Liver (tissue), 9 donors: ENCODE measurements around the gene NPAS1. TPM values are rescaled to one million over a fixed set of nuclear protein-coding genes. Genes with fewer than 3 reads are reported as not detected.

Experiments used
- DNase-seq: peaks from one replicate; pipeline ENCODE4 v3.0.0-alpha.2; 2017; ENCODE audit warnings: low spot score
- H3K27ac ChIP-seq, 2 donors: one replicate each; pipeline ENCODE4 v1.7.0; 2013; ENCODE audit warnings: inconsistent platforms in 2 of 2, low read length in 2 of 2, control low read depth in 1 of 2, low read depth in 1 of 2, mild to moderate bottlenecking in 1 of 2
- H3K27me3 ChIP-seq, 4 donors: one replicate each; pipeline versions ENCODE4 v1.6.1 to v1.7.0; 2013; ENCODE audit warnings: low read length in 3 of 4, inconsistent platforms in 1 of 4, mild to moderate bottlenecking in 1 of 4, moderate library complexity in 1 of 4; ENCODE audit not compliant: control insufficient read depth in 4 of 4, insufficient read depth in 4 of 4
- H3K36me3 ChIP-seq, 4 donors: one replicate each; pipeline versions ENCODE4 v1.6.1 to v1.7.0; 2013; ENCODE audit warnings: low read length in 3 of 4, mild to moderate bottlenecking in 3 of 4, low read depth in 1 of 4, moderate library complexity in 1 of 4; ENCODE audit not compliant: control insufficient read depth in 4 of 4, insufficient read depth in 3 of 4
- H3K4me1 ChIP-seq, 4 donors: one replicate each; pipeline versions ENCODE4 v1.6.1 to v1.7.0; 2013; ENCODE audit warnings: low read length in 3 of 4, mild to moderate bottlenecking in 3 of 4, moderate library complexity in 1 of 4; ENCODE audit not compliant: control insufficient read depth in 4 of 4, insufficient read depth in 4 of 4
- H3K4me3 ChIP-seq, 3 donors: one replicate each; pipeline versions ENCODE4 v1.6.1 to v1.7.0; 2013; ENCODE audit warnings: low read length in 3 of 3, control low read depth in 1 of 3, low read depth in 1 of 3, mild to moderate bottlenecking in 1 of 3
- H3K9ac ChIP-seq, 2 donors: one replicate each; pipeline ENCODE4 v1.7.0; 2013; ENCODE audit warnings: low read length in 2 of 2, mild to moderate bottlenecking in 2 of 2, moderate library complexity in 2 of 2, control low read depth in 1 of 2, low read depth in 1 of 2
- H3K9me3 ChIP-seq, 4 donors: one replicate each; pipeline versions ENCODE4 v1.6.1 to v1.7.0; 2013; ENCODE audit warnings: low read length in 3 of 4; ENCODE audit not compliant: control insufficient read depth in 4 of 4
- EGR1 ChIP-seq, 2 donors: IDR thresholded peaks; 2 replicates each; pipeline ENCODE4 v1.6.1; 2016 to 2018; ENCODE audit warnings: antibody characterized with exemption in 2 of 2, low read depth in 2 of 2
- FOXA1 ChIP-seq: IDR thresholded peaks from 2 replicates; pipeline ENCODE4 v1.6.1; 2016; ENCODE audit warnings: antibody characterized with exemption
- FOXA2 ChIP-seq: IDR thresholded peaks from 2 replicates; pipeline ENCODE4 v1.6.1; 2016; ENCODE audit warnings: antibody characterized with exemption
- GABPA ChIP-seq, 2 donors: IDR thresholded peaks in 1 of 2; conservative IDR thresholded peaks in 1 of 2; 2 replicates each; pipeline ENCODE4 v1.6.1; 2016; ENCODE audit warnings: antibody characterized with exemption in 2 of 2, mild to moderate bottlenecking in 1 of 2, moderate library complexity in 1 of 2
- HNF4A ChIP-seq, 2 donors: conservative IDR thresholded peaks; 2 replicates each; pipeline ENCODE4 v1.6.1; 2016; ENCODE audit warnings: antibody characterized with exemption in 2 of 2, mild to moderate bottlenecking in 2 of 2
- HNF4G ChIP-seq: IDR thresholded peaks from 2 replicates; pipeline ENCODE4 v1.6.1; 2016; ENCODE audit warnings: antibody characterized with exemption
- JUND ChIP-seq, 2 donors: IDR thresholded peaks; 2 replicates each; pipeline ENCODE4 v1.6.1; 2016; ENCODE audit warnings: antibody characterized with exemption in 2 of 2
- NR2F2 ChIP-seq: IDR thresholded peaks from 2 replicates; pipeline ENCODE4 v1.6.1; 2016; ENCODE audit warnings: antibody characterized with exemption
- RAD21 ChIP-seq, 2 donors: IDR thresholded peaks; 2 replicates each; pipeline ENCODE4 v1.6.1; 2016; ENCODE audit warnings: antibody characterized with exemption in 2 of 2, mild to moderate bottlenecking in 2 of 2
- RXRA ChIP-seq, 2 donors: IDR thresholded peaks; 2 replicates each; pipeline ENCODE4 v1.6.1; 2017 to 2018; ENCODE audit warnings: antibody characterized with exemption in 2 of 2, mild to moderate bottlenecking in 1 of 2
- SP1 ChIP-seq: IDR thresholded peaks from 2 replicates; pipeline ENCODE4 v1.6.1; 2018; ENCODE audit warnings: antibody characterized with exemption, mild to moderate bottlenecking
- TAF1 ChIP-seq: conservative IDR thresholded peaks from 2 replicates; pipeline ENCODE4 v1.6.1; 2016; ENCODE audit warnings: antibody characterized with exemption, mild to moderate bottlenecking
- YY1 ChIP-seq: IDR thresholded peaks from 2 replicates; pipeline ENCODE4 v1.6.1; 2016; ENCODE audit warnings: antibody characterized with exemption, mild to moderate bottlenecking
- WGBS: extraction: QIAGEN DNeasy Blood & Tissue Kit; methylation state at CpG from one replicate; pipeline ENCODE4 v1.1.7; 2013; 5-methylcytosine and 5-hydroxymethylcytosine counted together
- polyA plus RNA-seq, 2 donors: library from polyadenylated mRNA; stranded (reverse) in 1 of 2; unstranded in 1 of 2; fragments of 200-250 nt in 1 of 2; fragments of >200 nt in 1 of 2; fragmentation: Nextera tagmentation in 1 of 2; extraction: Ambion mirVana in 1 of 2; gene quantifications; one replicate each; pipeline versions ENCODE4 v1.2.1 to v1.2.3, GENCODE V29; 2013 to 2015
- total RNA-seq, 2 donors: library from RNA; depleted of rRNA; stranded (reverse); fragments of >200 nt; gene quantifications; one replicate each; pipeline ENCODE4 v1.2.3, GENCODE V29; 2014
- TF ChIP-seq, protein P1 (sequence below): IDR thresholded peaks from 2 replicates; pipeline ENCODE4 v1.6.1; 2016; ENCODE audit warnings: antibody characterized with exemption
- TF ChIP-seq, protein P2 (sequence below): IDR thresholded peaks from 2 replicates; pipeline ENCODE4 v1.6.1; 2016; ENCODE audit warnings: antibody characterized with exemption
- TF ChIP-seq, protein P3 (sequence below): IDR thresholded peaks from 2 replicates; pipeline ENCODE4 v1.6.1; 2016; ENCODE audit warnings: antibody characterized with exemption
- TF ChIP-seq, protein P4 (sequence below): IDR thresholded peaks from 2 replicates; pipeline ENCODE4 v1.6.1; 2016; ENCODE audit warnings: antibody characterized with exemption, mild to moderate bottlenecking
- TF ChIP-seq, protein P5 (sequence below): fragments of 150-350 bp; IDR thresholded peaks from 2 replicates; pipeline ENCODE4 v1.5.1; 2017; ENCODE audit warnings: improper control_type of control experiment, low read depth, low read length; ENCODE audit not compliant: missing input control
- donor health status: healthy.
- donor health status: healthy.
- donor health status: healthy.
- donor health status: healthy.
- donor health status: healthy.

The NPAS1 gene
- total and polyA plus RNA-seq, 4 donors = 0.22 TPM; not detected in 3

DNA sequence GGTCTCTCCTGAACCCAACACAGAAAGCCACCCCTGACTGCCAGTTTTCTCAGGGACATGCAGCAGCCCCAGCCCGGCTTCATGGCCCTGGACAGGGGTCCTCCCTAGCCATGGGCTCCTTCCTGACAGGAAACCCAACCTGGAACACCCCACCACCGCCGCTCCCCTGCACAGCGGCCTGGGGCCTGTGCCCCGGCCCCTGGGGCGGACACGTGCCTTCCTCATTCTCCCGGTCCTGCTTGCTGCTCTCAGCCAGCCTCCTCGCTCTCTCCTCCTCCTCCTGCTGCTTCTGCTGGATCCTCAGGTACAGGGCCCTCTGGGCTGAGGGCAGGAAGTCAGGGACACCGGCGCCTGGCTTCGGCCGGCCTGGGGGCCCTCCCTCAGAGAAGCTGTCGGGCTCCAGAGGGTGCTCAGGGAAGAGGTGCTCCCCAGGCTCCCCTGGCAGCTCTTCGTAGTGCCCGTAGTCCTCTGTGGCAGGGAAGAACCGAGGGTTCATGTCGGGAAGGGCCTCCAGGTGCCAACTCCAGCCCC is 49.3 kb downstream of the NPAS1 start:
- H3K9ac ChIP-seq = no peak overlapping the region
- no peaks in the 10 kb centered on the region for H3K4me1 ChIP-seq
- peaks cover 7 to 70% (median 44%) of the 10 kb centered on the region in 4 donors for H3K36me3 ChIP-seq
- no peaks in the 10 kb centered on the region for H3K9me3 ChIP-seq
- TF ChIP-seq, protein P1, sequence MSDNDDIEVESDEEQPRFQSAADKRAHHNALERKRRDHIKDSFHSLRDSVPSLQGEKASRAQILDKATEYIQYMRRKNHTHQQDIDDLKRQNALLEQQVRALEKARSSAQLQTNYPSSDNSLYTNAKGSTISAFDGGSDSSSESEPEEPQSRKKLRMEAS = no peak
- TF ChIP-seq, protein P2, sequence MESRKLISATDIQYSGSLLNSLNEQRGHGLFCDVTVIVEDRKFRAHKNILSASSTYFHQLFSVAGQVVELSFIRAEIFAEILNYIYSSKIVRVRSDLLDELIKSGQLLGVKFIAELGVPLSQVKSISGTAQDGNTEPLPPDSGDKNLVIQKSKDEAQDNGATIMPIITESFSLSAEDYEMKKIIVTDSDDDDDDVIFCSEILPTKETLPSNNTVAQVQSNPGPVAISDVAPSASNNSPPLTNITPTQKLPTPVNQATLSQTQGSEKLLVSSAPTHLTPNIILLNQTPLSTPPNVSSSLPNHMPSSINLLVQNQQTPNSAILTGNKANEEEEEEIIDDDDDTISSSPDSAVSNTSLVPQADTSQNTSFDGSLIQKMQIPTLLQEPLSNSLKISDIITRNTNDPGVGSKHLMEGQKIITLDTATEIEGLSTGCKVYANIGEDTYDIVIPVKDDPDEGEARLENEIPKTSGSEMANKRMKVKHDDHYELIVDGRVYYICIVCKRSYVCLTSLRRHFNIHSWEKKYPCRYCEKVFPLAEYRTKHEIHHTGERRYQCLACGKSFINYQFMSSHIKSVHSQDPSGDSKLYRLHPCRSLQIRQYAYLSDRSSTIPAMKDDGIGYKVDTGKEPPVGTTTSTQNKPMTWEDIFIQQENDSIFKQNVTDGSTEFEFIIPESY = no peak
- TF ChIP-seq TAF1 (no peak), RXRA (IDR thresholded peaks at IDR 0.05) (no peak), JUND (IDR thresholded peaks at IDR 0.05) (no peak), HNF4G (no peak), FOXA2 (no peak), NR2F2 (no peak), RAD21 (IDR thresholded peaks at IDR 0.05) (no peak), YY1 (no peak), SP1 (no peak), EGR1 (IDR thresholded peaks at IDR 0.05; ENCODE audit: low read depth in 2 of 2) (no peak), FOXA1 (no peak), HNF4A (conservative IDR thresholded peaks at IDR 0.05) (no peak)
- TF ChIP-seq, protein P3, sequence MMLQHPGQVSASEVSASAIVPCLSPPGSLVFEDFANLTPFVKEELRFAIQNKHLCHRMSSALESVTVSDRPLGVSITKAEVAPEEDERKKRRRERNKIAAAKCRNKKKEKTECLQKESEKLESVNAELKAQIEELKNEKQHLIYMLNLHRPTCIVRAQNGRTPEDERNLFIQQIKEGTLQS = no peak
- TF ChIP-seq, protein P4, sequence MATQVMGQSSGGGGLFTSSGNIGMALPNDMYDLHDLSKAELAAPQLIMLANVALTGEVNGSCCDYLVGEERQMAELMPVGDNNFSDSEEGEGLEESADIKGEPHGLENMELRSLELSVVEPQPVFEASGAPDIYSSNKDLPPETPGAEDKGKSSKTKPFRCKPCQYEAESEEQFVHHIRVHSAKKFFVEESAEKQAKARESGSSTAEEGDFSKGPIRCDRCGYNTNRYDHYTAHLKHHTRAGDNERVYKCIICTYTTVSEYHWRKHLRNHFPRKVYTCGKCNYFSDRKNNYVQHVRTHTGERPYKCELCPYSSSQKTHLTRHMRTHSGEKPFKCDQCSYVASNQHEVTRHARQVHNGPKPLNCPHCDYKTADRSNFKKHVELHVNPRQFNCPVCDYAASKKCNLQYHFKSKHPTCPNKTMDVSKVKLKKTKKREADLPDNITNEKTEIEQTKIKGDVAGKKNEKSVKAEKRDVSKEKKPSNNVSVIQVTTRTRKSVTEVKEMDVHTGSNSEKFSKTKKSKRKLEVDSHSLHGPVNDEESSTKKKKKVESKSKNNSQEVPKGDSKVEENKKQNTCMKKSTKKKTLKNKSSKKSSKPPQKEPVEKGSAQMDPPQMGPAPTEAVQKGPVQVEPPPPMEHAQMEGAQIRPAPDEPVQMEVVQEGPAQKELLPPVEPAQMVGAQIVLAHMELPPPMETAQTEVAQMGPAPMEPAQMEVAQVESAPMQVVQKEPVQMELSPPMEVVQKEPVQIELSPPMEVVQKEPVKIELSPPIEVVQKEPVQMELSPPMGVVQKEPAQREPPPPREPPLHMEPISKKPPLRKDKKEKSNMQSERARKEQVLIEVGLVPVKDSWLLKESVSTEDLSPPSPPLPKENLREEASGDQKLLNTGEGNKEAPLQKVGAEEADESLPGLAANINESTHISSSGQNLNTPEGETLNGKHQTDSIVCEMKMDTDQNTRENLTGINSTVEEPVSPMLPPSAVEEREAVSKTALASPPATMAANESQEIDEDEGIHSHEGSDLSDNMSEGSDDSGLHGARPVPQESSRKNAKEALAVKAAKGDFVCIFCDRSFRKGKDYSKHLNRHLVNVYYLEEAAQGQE = no peak
- TF ChIP-seq, protein P5, sequence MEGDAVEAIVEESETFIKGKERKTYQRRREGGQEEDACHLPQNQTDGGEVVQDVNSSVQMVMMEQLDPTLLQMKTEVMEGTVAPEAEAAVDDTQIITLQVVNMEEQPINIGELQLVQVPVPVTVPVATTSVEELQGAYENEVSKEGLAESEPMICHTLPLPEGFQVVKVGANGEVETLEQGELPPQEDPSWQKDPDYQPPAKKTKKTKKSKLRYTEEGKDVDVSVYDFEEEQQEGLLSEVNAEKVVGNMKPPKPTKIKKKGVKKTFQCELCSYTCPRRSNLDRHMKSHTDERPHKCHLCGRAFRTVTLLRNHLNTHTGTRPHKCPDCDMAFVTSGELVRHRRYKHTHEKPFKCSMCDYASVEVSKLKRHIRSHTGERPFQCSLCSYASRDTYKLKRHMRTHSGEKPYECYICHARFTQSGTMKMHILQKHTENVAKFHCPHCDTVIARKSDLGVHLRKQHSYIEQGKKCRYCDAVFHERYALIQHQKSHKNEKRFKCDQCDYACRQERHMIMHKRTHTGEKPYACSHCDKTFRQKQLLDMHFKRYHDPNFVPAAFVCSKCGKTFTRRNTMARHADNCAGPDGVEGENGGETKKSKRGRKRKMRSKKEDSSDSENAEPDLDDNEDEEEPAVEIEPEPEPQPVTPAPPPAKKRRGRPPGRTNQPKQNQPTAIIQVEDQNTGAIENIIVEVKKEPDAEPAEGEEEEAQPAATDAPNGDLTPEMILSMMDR = no peak
- no peak overlapping the region for H3K4me3 ChIP-seq
- 93% methylated on average over 18 of the region's 18 CpGs for WGBS
- H3K27me3 ChIP-seq = no peaks in the 10 kb centered on the region
- no peak for DNase-seq
- no peak overlapping the region for H3K27ac ChIP-seq

DNA sequence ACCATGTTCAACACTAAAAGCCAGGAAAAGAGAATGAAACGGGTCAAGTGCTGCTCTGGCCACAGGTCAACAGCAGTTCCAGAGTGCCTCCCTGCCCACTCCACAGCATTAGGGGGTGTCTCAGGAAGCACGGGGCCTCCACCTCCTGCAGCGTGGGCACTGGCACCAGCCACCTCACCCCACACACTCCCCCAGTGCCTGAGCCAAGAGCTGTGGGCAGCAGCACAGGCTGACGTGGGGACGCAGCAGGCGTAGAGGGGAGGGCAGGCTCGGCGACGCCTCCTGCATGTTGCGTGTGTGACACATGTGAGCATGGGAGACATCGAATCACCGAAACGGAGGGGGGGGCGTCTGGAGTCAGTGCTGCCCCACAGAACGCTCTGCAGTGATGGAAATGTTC is 50.2 kb downstream of the NPAS1 start:
- Histone ChIP-seq H3K9me3 (no peaks in the 10 kb centered on the region), H3K4me1 (no peaks in the 10 kb centered on the region), H3K27me3 (no peaks in the 10 kb centered on the region), H3K27ac (no peak overlapping the region), H3K36me3 (peaks cover 11 to 77% (median 46%) of the 10 kb centered on the region in 4 donors), H3K4me3 (no peak overlapping the region), H3K9ac (no peak overlapping the region)
- DNase-seq = no peak
- 93% methylated on average over 15 of the region's 15 CpGs for WGBS
- TF ChIP-seq HNF4G = no peak
- TF ChIP-seq TAF1 = no peak
- TF ChIP-seq GABPA (IDR thresholded peaks at IDR 0.05 in 1 of 2, conservative IDR thresholded peaks at IDR 0.05 in 1 of 2) = no peak
- TF ChIP-seq NR2F2 = no peak
- TF ChIP-seq, protein P5 = no peak
- no peak for TF ChIP-seq HNF4A (conservative IDR thresholded peaks at IDR 0.05)
- TF ChIP-seq, protein P4 = no peak
- TF ChIP-seq FOXA2 = no peak
- no peak for TF ChIP-seq JUND (IDR thresholded peaks at IDR 0.05)
